Endothelial cell of umbilical vein (primary cell): ENCODE results near the gene SHISA5.
"Not testable (repeated sequence)": the region's sequence is repeated elsewhere in the genome, so short reads cannot be mapped to it uniquely, and the experiment has no call there.

Source experiments
- EZH2 ChIP-seq: IDR thresholded peaks from 2 replicates; pipeline ENCODE4 v1.6.1; 2012; ENCODE audit warnings: borderline replicate concordance, low read depth, mild to moderate bottlenecking, moderate library complexity, low read length, inconsistent platforms; ENCODE audit not compliant: severe bottlenecking
- FOS ChIP-seq: IDR thresholded peaks from 2 replicates; pipeline ENCODE4 v1.6.1; 2011; ENCODE audit warnings: mild to moderate bottlenecking, low read length, moderate library complexity, borderline replicate concordance; ENCODE audit not compliant: insufficient read depth
- GATA2 ChIP-seq: IDR thresholded peaks from 2 replicates; pipeline ENCODE4 v1.7.0; 2011; ENCODE audit warnings: low read depth, mild to moderate bottlenecking, moderate library complexity, mixed read lengths, low read length; ENCODE audit not compliant: insufficient read length, insufficient read depth
- POLR2A ChIP-seq: IDR thresholded peaks from 2 replicates; pipeline ENCODE4 v1.6.1; 2012; ENCODE audit warnings: low read depth, mild to moderate bottlenecking, control low read depth, low read length
- TF ChIP-seq, protein P1 (sequence below), 2 donors: IDR thresholded peaks; 1 replicate in 1 of 2; 2 replicates in 1 of 2; pipeline ENCODE4 v1.5.1; 2011; ENCODE audit warnings: low read length in 2 of 2, mild to moderate bottlenecking in 2 of 2, moderate library complexity in 2 of 2, control low read depth in 1 of 2, inconsistent platforms in 1 of 2, low read depth in 1 of 2; ENCODE audit not compliant: insufficient read depth in 1 of 2; ENCODE audit errors: extremely low read depth in 1 of 2

GRCh38 chr3:48461767-48462166 lies 42.2 kb downstream of the SHISA5 start:
- TF ChIP-seq, protein P1, sequence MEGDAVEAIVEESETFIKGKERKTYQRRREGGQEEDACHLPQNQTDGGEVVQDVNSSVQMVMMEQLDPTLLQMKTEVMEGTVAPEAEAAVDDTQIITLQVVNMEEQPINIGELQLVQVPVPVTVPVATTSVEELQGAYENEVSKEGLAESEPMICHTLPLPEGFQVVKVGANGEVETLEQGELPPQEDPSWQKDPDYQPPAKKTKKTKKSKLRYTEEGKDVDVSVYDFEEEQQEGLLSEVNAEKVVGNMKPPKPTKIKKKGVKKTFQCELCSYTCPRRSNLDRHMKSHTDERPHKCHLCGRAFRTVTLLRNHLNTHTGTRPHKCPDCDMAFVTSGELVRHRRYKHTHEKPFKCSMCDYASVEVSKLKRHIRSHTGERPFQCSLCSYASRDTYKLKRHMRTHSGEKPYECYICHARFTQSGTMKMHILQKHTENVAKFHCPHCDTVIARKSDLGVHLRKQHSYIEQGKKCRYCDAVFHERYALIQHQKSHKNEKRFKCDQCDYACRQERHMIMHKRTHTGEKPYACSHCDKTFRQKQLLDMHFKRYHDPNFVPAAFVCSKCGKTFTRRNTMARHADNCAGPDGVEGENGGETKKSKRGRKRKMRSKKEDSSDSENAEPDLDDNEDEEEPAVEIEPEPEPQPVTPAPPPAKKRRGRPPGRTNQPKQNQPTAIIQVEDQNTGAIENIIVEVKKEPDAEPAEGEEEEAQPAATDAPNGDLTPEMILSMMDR (IDR thresholded peaks at IDR 0.05; ENCODE audit: extremely low read depth in 1 of 2, insufficient read depth in 1 of 2, low read depth in 1 of 2, low read length in 2 of 2) = not testable (repeated sequence)
- TF ChIP-seq FOS, POLR2A, GATA2, EZH2: not testable (repeated sequence)
